ENCODE data around the gene CALY. TPM values are rescaled to one million over a fixed set of nuclear protein-coding genes. Genes with fewer than 3 reads are reported as not detected.
"Not testable (repeated sequence)": the region's sequence is repeated elsewhere in the genome, so short reads cannot be mapped to it uniquely, and the experiment has no call there.

Gene CALY
- total RNA-seq, 1 donor from 2014 or later = 1.5 TPM

DNA sequence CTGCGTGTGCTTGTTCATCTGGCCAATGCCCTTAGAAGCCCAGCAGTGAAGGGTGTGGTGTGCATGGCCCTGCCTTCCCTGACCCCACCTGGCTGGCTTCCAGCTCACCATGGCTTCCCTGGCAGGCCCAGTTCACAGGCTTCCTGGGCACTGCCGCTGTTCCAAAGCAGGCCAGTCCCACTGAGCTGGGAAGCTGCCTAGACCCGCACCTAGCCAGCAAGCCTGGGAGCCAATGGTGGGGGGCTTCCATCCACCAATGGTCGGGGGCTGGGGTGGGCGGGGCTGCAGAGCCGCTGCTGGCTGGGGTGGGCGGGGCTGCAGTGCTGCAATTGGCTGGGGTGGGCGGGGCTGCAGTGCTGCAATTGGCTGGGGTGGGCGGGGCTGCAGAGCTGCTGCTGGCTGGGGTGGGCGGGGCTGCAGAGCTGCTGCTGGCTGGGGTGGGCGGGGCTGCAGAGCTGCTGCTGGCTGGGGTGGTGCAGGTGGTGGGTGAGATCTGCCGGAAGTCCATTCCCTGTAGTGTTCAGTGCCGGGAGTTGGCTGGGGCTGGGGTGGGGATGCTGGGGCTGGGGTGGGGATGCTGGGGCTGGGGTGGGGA lies 12.4 kb downstream of the CALY start:
- no peak for DNase-seq (ENCODE audit: low read depth)
- TF ChIP-seq, protein P1, sequence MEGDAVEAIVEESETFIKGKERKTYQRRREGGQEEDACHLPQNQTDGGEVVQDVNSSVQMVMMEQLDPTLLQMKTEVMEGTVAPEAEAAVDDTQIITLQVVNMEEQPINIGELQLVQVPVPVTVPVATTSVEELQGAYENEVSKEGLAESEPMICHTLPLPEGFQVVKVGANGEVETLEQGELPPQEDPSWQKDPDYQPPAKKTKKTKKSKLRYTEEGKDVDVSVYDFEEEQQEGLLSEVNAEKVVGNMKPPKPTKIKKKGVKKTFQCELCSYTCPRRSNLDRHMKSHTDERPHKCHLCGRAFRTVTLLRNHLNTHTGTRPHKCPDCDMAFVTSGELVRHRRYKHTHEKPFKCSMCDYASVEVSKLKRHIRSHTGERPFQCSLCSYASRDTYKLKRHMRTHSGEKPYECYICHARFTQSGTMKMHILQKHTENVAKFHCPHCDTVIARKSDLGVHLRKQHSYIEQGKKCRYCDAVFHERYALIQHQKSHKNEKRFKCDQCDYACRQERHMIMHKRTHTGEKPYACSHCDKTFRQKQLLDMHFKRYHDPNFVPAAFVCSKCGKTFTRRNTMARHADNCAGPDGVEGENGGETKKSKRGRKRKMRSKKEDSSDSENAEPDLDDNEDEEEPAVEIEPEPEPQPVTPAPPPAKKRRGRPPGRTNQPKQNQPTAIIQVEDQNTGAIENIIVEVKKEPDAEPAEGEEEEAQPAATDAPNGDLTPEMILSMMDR (conservative IDR thresholded peaks at IDR 0.05; ENCODE audit: low read depth, low read length) = no peak
- H3K4me3 ChIP-seq (ENCODE audit: low read depth, low read length) = peak overlapping the region; percentile 58

DNA sequence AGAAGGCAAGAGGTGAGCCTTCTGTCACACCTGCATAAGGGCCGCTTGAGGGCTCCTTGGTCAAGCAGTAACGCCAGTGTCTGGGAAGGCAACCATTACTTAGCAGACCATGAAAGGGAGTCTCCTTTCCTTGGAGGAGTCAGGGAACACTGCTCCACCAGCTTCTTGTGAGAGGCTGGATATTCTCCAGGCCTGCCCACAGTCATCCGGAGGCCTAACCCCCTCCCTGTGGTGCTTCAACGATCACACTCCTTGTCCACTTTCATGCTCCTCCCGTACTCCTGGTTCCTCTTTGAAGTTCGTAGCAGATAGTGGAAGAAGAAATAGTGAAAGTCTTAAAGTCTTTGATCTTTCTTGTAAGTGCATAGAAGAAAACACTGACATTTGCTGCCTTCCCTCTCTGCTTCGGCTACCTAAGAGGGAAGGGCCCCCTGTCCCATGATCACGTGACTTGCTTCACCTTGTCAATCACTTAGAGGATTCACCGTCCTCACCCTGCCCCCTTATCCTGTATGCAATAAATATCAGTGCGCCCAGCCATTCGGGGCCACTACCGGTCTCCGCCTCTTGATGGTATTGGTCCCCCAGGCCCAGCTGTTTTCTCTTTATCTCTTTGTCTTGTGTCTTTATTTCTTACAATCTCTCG lies 14.5 kb downstream of the CALY start:
- not testable (repeated sequence) for DNase-seq (ENCODE audit: low read depth); H3K4me3 ChIP-seq (ENCODE audit: low read depth, low read length)

DNA sequence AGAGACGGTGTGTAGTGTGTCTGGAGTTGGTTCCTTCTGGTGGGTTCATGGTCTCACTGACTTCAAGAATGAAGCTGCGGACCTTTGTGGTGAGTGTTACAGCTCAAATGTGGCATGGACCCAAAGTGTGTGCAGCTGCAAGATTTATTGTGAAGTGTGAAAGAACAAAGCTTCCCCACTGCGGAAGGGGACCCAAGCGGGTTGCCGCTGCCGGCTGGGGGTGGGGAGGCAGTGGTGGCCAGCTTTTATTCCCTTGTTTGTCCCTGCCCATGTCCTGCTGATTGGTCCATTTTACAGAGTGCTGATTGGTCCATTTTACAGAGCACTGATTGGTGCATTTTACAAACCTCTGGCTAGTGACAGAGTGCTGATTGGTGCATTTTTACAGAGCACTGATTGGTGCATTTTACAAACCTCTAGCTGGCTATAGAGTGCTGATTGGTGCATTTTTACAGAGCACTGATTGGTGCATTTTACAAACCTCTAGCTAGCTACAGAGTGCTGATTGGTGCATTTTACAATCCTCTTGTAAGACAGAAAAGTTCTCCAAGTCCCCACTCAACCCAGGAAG lies 15.8 kb downstream of the CALY start:
- DNase-seq (ENCODE audit: low read depth); H3K4me3 ChIP-seq (ENCODE audit: low read depth, low read length): not testable (repeated sequence)

DNA sequence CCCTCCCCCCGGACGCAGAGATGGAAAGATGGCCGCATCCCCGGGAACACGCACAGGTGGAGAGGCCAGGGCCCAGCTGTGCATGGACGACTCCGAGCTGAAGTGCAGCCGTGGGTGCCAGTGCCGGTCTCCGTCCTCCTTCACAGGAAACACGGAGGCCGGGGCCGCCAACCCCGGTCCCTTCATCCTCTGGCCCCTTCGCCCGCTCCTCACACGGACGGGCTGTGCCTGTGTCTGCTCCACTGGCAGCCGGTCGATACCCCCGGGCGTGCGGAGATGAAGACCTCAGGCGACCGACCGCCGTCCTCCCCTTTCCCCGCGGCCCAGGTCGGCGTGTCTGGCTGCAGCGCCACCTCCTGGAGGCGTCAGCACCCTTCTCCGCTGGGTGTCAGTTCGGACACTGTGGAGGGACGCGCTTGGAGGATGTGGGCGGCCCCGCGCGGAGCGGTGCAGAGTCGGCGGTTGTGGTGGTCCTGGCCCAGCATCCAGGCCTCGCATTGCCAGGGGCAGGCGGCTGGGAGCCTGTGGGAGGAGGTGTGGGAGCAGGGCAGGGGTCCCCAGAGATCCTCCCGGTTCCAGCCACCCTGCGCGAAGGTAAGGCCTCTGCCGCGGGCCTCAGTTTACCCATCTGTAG lies 18.1 kb downstream of the CALY start:
- TF ChIP-seq, protein P1 (conservative IDR thresholded peaks at IDR 0.05; ENCODE audit: low read depth, low read length) = peak; percentile 76
- peak overlapping the region; percentile 58 for H3K4me3 ChIP-seq (ENCODE audit: low read depth, low read length)
- no peak for DNase-seq (ENCODE audit: low read depth)

DNA sequence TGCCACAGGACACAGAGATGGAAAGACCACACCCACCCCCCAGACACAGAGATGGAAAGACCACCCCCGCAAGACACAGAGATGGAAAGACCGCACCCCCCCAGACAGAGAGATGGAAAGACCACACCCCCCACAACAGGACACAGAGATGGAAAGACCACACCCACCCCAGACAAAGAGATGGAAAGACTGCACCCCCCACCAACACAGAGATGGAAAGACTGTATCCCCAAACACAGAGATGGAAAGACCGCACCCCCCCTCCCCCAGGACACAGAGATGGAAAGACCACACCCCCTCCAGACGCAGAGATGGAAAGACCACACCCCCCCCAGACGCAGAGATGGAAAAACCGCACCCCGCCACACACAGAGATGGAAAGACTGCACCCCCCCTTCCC lies 20.0 kb downstream of the CALY start:
- DNase-seq (ENCODE audit: low read depth) = no peak
- TF ChIP-seq, protein P1 (conservative IDR thresholded peaks at IDR 0.05; ENCODE audit: low read depth, low read length) = no peak
- H3K4me3 ChIP-seq (ENCODE audit: low read depth, low read length) = no peak overlapping the region

DNA sequence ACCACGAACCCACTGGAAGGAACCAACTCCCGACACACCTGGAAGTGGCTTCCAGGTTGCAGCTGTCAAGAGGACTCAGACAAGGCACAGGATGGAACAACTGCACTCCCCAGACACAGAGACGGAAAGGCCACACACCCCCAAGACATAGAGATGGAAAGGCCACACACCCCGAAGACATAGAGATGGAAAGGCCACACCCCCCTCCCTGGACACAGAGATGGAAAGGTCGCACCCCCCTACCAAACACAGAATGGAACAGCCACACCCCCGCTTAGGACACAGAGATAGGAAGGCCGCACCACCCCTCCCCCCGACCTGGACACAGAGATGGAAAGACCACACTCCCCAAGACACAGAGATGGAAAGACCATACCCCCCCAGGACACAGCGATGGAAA lies 20.4 kb downstream of the CALY start:
- TF ChIP-seq, protein P1 (conservative IDR thresholded peaks at IDR 0.05; ENCODE audit: low read depth, low read length) = no peak
- no peak overlapping the region for H3K4me3 ChIP-seq (ENCODE audit: low read depth, low read length)
- DNase-seq (ENCODE audit: low read depth) = no peak

DNA sequence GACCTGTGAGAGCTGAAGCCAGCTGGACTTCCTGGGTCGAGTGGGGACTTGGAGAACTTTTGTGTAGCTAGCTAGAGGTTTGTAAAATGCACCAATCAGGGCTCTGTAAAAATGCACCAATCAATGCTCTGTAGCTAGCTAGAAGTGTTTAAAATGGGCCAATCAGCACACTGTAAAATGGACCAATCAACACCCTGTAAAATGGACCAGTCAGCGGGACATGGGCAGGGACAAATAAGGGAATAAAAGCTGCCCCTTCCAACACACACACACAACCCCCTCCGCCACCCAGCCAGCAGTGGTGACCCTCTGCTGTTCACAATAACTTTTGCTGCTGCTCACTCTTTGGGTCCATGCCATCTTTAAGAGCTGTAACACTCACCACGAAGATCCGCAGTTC lies 20.8 kb downstream of the CALY start:
- no peak for DNase-seq (ENCODE audit: low read depth)
- H3K4me3 ChIP-seq (ENCODE audit: low read depth, low read length) = no peak overlapping the region
- TF ChIP-seq, protein P1 (conservative IDR thresholded peaks at IDR 0.05; ENCODE audit: low read depth, low read length) = no peak

Data from epithelial cell of proximal tubule (primary cell).